ENCODE measurements around the gene PLEKHM3.

PLEKHM3 gene

GRCh38 chr2:207778298-207778882, 246.9 kb downstream of the PLEKHM3 start:
- no peak for DNase-seq

- DNase-seq = no peak
These were observed 248.2 kb downstream of the PLEKHM3 start for GRCh38 chr2:207777124-207777523.

- no peak for DNase-seq
These were observed 249.9 kb downstream of the PLEKHM3 start for GRCh38 chr2:207775473-207775872.

GRCh38 chr2:207772844-207773205, 252.5 kb downstream of the PLEKHM3 start:
- no peak for DNase-seq

- no peak for DNase-seq
These were observed 253.1 kb downstream of the PLEKHM3 start for GRCh38 chr2:207772081-207772843.

- DNase-seq = no peak
These were observed 253.9 kb downstream of the PLEKHM3 start for GRCh38 chr2:207771421-207771820.

Measured in amniotic stem cell (primary cell).